OCI-LY7 (cell line): Measurements from ENCODE around the gene SYNJ2.

ENCODE experiments used
- EZH2phosphoT487 ChIP-seq: fragments of 200-600 bp; sonication (generic); IDR thresholded peaks from 2 replicates; pipeline ENCODE4 v1.6.1; 2018; ENCODE audit warnings: low read depth, borderline replicate concordance, mild to moderate bottlenecking, mixed run types, antibody characterized with exemption, low read length, moderate library complexity, mixed read lengths
- TF ChIP-seq, protein P1 (sequence below): fragments of 200-600 bp; sonication (generic); conservative IDR thresholded peaks from 2 replicates; pipeline ENCODE4 v1.5.1; 2014; ENCODE audit warnings: mild to moderate bottlenecking, antibody characterized with exemption, low read length, moderate library complexity, mixed read lengths

DNA sequence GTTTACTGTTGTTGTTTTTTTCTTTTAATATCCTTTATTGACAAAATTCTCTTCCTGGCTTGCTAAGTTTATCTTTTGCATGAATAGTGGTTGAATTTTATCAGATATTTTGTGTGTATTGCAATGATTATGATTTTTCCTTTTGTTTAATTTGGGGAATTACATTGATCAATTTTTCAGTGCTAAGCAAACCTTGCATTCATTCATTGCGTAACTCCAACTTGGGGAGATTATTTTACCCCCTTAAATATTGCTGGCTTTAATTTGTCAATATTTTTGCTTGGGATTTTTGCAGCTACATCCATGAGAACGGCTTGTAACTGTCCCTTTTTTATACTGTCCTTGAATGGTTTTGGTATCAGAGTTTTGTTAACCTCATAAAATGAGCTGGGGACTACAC, 123.0 kb downstream of the SYNJ2 start:
- TF ChIP-seq, protein P1, sequence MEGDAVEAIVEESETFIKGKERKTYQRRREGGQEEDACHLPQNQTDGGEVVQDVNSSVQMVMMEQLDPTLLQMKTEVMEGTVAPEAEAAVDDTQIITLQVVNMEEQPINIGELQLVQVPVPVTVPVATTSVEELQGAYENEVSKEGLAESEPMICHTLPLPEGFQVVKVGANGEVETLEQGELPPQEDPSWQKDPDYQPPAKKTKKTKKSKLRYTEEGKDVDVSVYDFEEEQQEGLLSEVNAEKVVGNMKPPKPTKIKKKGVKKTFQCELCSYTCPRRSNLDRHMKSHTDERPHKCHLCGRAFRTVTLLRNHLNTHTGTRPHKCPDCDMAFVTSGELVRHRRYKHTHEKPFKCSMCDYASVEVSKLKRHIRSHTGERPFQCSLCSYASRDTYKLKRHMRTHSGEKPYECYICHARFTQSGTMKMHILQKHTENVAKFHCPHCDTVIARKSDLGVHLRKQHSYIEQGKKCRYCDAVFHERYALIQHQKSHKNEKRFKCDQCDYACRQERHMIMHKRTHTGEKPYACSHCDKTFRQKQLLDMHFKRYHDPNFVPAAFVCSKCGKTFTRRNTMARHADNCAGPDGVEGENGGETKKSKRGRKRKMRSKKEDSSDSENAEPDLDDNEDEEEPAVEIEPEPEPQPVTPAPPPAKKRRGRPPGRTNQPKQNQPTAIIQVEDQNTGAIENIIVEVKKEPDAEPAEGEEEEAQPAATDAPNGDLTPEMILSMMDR, result no peak
- TF ChIP-seq EZH2phosphoT487, result no peak
